SK-N-MC (cell line): ENCODE measurements around the gene APOBEC3B.

ENCODE experiments used
- EZH2 ChIP-seq: fragments of 200-600 bp; sonication (generic); IDR thresholded peaks from one replicate; pipeline ENCODE4 v1.6.1; 2017; ENCODE audit warnings: antibody characterized with exemption
- POLR2AphosphoS5 ChIP-seq: IDR thresholded peaks from 2 replicates; pipeline ENCODE4 v1.6.1; 2012; ENCODE audit warnings: mild to moderate bottlenecking, low read depth, low read length, borderline replicate concordance

GRCh38 chr22:38963872-38964271 lies 18.3 kb upstream of the APOBEC3B start:
- TF ChIP-seq POLR2AphosphoS5: no peak
- TF ChIP-seq EZH2: no peak
